Measurements from ENCODE around the gene KDSR.

The KDSR gene

DNA sequence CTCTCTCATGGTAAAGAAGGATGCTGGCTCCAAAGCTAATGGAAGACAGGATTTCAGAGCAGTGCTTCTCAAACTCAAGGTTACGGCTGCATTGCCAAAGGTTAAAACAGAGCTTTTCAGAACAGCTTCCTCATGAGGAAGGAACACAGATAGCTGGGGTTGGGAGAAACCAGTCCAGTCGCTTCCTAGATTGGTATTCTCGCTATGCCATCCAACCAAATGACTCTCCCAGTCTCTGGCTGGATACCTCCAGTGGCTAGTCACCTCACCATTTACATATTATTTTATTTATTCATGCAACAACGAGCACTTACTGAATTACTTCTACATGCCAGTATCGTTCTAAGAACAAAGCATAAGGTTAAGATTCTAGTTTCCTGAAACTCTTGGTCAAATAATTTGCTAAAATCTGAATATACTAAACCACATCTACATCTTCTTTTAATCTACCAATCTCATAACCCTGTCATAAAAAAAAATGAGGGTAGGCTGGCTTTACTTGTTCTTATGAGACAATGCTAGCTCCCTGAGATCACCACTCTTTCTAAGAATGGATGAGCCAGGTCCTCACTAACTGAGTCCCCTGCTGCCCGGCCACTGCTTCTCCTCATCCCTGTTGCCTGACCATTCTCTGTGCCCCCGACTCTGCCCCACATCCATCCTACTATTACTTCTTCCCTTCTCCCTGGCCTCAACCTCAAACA lies 20.4 kb downstream of the KDSR start:
- Histone ChIP-seq H3K4me1 (ENCODE audit: insufficient read depth, low read length) (no peaks in the 10 kb centered on the region), H3K9me3 (ENCODE audit: control insufficient read depth, insufficient read depth, low read length) (no peaks in the 10 kb centered on the region), H3K36me3 (ENCODE audit: insufficient read depth, low read length) (peaks cover 16% of the 10 kb centered on the region), H3K9ac (ENCODE audit: low read depth, low read length) (no peak overlapping the region)

DNA sequence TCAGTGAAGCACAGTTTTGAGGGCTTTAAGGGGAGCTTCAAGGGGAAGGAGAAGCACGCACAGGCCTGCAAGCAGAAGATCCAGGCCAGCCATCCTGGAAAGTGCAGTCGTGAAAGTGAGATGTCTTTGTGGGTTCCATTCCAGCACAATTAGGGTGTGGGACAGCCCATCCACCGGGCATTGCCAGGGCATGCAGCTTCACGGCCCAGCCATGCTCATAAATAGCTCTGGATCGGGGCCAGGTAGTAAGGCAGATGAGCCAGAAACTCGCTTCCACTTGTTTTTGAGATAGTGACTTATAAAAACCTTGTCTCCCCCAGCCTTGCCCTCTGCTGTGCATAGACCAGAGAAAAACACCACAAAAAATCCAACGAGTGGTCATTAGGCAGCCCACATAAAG lies 21.0 kb downstream of the KDSR start:
- peaks cover 12% of the 10 kb centered on the region for H3K36me3 ChIP-seq (ENCODE audit: insufficient read depth, low read length)
- H3K9me3 ChIP-seq (ENCODE audit: control insufficient read depth, insufficient read depth, low read length) = no peaks in the 10 kb centered on the region
- H3K4me1 ChIP-seq (ENCODE audit: insufficient read depth, low read length) = peaks cover under 1% of the 10 kb centered on the region; the same call in 1 of the 2 replicates
- H3K9ac ChIP-seq (ENCODE audit: low read depth, low read length) = no peak overlapping the region

DNA sequence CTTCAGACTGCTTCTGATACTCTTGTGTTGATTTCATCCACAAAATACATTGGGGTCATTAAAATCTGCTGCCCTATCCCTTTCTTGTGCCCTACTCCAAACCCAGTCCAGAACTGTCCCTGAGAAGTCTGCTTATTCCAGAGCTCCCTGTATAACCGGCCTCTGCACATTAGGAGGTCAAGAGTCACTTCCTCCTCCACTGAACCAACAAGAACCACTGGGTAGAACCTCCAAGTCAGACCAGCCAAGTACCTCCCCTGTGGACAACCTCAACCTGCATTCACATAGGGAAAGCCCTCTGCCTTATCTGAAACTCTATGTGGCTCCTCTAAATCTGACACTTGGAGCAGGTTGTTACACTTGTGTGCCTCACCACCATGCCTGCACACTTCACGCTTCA lies 22.1 kb downstream of the KDSR start:
- no peaks in the 10 kb centered on the region for H3K9me3 ChIP-seq (ENCODE audit: control insufficient read depth, insufficient read depth, low read length)
- H3K36me3 ChIP-seq (ENCODE audit: insufficient read depth, low read length) = peaks cover 9% of the 10 kb centered on the region
- no peak overlapping the region for H3K9ac ChIP-seq (ENCODE audit: low read depth, low read length)
- H3K4me1 ChIP-seq (ENCODE audit: insufficient read depth, low read length) = peaks cover 10% of the 10 kb centered on the region

DNA sequence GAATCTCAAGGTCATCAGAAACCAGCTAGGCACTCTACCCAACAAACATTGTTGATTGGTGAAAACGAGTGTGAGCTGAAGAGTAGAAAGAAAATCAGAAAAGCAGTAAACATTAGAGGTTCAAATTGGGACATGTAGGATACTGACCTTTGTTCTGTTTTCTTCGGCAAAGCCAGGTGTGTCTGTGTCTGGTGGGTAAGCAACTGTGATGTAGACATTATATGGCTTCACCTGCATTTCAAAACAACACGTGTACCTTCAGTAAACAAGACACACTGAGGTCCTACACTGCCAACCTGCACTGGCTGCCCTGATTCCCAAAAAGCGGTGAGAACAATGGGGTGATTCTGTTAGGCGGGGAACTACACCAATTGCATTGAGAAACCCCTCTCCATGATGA lies 22.7 kb downstream of the KDSR start:
- H3K4me1 ChIP-seq (ENCODE audit: insufficient read depth, low read length) = peaks cover 15% of the 10 kb centered on the region
- no peaks in the 10 kb centered on the region for H3K9me3 ChIP-seq (ENCODE audit: control insufficient read depth, insufficient read depth, low read length)
- H3K36me3 ChIP-seq (ENCODE audit: insufficient read depth, low read length) = peaks cover 5% of the 10 kb centered on the region; the same call in 1 of the 2 replicates

DNA sequence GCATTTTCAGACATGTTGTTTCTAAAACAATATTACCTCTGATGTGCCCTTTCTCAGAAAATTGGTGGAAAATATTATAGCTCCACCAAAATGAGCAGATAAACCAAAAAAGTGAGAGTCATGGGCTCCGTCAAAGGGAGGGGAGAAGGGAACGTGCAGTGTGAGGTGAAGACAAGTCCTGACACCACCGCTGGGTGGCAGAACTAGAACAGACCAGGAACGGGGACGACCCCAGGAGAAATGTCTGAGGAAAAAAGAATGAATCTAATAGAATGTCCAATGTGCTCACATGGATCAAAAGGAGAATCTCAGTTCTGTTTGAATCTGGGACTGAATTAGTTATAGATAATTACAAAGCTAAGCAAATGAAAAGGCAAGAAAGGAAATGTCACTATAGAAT lies 24.8 kb downstream of the KDSR start:
- H3K9me3 ChIP-seq (ENCODE audit: control insufficient read depth, insufficient read depth, low read length) = no peaks in the 10 kb centered on the region

More for the DNA sequence above, 22.7 kb downstream of the KDSR start:
- no peak overlapping the region for H3K9ac ChIP-seq (ENCODE audit: low read depth, low read length)

DNA sequence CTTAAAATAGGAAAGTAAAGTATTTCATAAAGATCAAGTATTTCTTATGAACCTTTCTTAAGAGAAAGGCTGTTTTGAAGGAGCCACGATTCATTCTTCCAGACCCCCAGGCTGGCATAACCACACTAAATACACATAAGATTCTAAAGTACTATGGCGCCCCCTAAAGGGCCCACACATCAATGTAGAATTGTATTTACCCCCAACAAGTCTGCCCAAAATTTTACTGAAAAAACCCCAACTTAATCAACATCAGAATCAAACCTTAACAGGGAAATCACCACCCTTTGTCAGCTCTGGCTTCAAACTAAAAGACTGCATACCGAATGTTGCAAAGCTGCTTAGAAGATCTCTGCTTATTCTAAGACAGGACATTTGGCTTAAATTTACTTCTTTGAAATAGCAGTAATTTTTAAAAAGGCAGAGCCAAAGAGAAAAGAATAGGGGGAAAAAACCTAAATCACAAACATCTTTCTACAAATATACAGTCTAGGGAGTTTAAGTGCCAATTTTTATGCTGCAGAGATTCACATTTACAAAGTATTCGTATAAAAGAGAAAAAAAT lies 27.0 kb downstream of the KDSR start:
- Histone ChIP-seq H3K4me1 (ENCODE audit: insufficient read depth, low read length) (peaks cover 15% of the 10 kb centered on the region), H3K36me3 (ENCODE audit: insufficient read depth, low read length) (peaks cover 15% of the 10 kb centered on the region; the same call in 1 of the 2 replicates)

More for the DNA sequence above, 24.8 kb downstream of the KDSR start:
- peaks cover 15% of the 10 kb centered on the region for H3K4me1 ChIP-seq (ENCODE audit: insufficient read depth, low read length)
- H3K9ac ChIP-seq (ENCODE audit: low read depth, low read length) = no peak overlapping the region
- H3K36me3 ChIP-seq (ENCODE audit: insufficient read depth, low read length) = peaks cover 9% of the 10 kb centered on the region; the same call in 1 of the 2 replicates

DNA sequence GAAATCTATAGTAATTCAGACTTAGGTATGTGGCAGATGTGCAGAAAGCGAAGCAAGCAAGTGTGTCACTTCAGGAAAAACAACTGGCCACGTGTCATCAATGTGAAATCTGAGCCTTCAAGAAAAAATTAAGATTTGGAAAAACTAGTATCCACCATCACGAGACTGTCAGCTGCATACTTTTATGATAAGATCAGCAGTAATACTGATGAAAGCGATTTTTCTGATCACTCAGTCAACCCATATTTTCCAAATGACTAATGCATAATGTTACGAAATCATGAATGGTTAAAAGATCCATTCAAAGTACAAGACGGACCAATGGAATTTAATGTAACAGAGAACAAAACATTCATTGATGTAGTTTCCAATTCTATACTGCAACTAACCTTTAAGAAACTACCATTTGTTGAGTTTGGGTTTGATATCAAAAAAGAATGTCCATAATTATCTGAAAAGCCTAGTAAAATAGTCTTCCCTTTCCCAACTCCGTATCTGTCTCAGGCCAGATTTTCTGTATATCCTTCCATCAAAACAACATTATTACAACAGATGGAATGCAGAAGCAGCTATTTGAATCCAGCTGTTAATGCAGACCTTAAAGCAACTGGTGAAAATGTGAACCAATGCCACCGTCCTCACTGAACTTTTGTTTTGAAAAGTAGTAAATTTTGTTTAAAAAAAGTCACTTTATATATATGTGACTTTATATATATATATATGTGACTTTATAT lies 30.5 kb downstream of the KDSR start:
- Histone ChIP-seq H3K36me3 (ENCODE audit: insufficient read depth, low read length) (peaks cover 15% of the 10 kb centered on the region; the same call in 1 of the 2 replicates), H3K9me3 (ENCODE audit: control insufficient read depth, insufficient read depth, low read length) (no peaks in the 10 kb centered on the region), H3K4me1 (ENCODE audit: insufficient read depth, low read length) (peaks cover 15% of the 10 kb centered on the region), H3K9ac (ENCODE audit: low read depth, low read length) (no peak overlapping the region)

More for the DNA sequence above, 27.0 kb downstream of the KDSR start:
- H3K9ac ChIP-seq (ENCODE audit: low read depth, low read length) = no peak overlapping the region; the same call in 1 of the 2 replicates
- no peaks in the 10 kb centered on the region for H3K9me3 ChIP-seq (ENCODE audit: control insufficient read depth, insufficient read depth, low read length)

DNA sequence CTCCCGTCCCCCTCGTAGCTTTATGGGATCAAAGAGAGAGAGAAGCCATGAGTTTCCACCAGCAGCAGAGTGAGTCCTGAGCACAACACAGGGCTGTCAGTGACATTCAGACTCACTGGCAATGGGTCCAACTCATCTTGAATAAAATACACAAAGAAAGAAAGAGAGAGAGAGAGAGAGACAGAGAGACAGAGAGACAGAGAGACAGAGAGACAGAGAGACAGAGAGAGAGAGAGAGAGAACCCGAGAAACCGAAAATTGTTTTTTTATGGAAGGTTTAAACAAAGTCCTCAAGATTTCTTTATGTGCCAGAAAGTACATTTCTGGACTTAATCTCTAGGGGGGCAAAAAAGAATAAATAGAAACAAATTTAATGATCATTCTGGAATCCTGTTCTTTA lies 35.9 kb downstream of the KDSR start:
- H3K9me3 ChIP-seq (ENCODE audit: control insufficient read depth, insufficient read depth, low read length) = no peaks in the 10 kb centered on the region
- H3K36me3 ChIP-seq (ENCODE audit: insufficient read depth, low read length) = peaks cover 6% of the 10 kb centered on the region; the same call in 1 of the 2 replicates
- H3K9ac ChIP-seq (ENCODE audit: low read depth, low read length) = no peak overlapping the region
- no peaks in the 10 kb centered on the region for H3K4me1 ChIP-seq (ENCODE audit: insufficient read depth, low read length)

DNA sequence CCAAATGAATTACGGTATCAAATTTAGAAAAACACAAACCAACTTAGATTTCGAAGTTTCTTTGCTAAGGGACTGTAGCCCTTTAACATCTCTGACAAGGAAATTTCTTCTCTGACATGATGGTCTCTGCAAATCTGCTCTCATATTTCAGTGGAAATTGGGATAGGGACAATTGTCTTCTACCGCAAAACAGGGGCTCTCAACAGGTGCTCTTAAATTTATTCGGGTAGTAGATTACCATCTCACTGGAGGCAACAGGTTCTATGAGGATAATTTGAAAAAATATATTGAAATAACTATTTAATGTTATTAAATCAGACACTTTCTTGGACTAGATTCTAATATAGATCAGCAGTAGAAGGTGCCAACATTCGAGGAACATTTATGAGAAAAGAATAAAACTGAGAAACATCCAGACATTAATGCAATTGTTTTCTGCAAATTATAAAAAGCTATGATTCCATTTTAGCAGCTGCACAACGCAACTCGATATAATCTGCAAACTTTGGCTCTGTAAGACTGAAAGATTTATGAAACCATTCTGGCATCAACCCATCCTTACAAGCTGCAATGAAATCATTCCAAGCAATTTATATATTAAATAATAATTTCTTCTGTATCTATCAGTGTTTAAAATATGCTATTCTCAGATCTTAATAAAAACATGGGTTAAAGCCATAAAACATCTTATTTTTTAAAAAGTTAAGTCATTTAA lies 37.4 kb downstream of the KDSR start:
- no peaks in the 10 kb centered on the region for H3K4me1 ChIP-seq (ENCODE audit: insufficient read depth, low read length)
- H3K36me3 ChIP-seq (ENCODE audit: insufficient read depth, low read length) = no peaks in the 10 kb centered on the region; the same call in 1 of the 2 replicates
- no peaks in the 10 kb centered on the region for H3K9me3 ChIP-seq (ENCODE audit: control insufficient read depth, insufficient read depth, low read length)
- H3K9ac ChIP-seq (ENCODE audit: low read depth, low read length) = no peak overlapping the region

DNA sequence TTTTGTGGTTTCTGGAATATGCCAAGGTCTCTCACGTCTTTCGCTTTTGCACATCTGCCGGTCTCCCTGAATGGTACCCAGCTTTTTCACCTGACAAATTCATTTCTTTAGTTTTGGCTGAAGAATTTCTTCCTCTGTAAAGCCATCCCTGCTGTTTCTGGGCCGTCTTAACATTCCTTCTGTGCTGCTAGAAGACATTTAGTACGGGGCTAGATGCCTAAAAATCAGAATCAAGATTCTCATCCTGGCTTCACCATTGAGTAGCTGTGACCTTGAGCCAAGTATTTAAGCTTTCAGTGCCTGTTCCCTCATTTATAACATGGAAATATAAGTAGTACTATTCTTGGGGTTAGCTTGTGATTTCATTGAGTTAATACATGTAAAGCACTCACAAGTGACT lies 41.0 kb downstream of the KDSR start:
- peaks cover 4% of the 10 kb centered on the region for H3K4me1 ChIP-seq (ENCODE audit: insufficient read depth, low read length)
- H3K9me3 ChIP-seq (ENCODE audit: control insufficient read depth, insufficient read depth, low read length) = no peaks in the 10 kb centered on the region
- H3K9ac ChIP-seq (ENCODE audit: low read depth, low read length) = no peak overlapping the region
- H3K36me3 ChIP-seq (ENCODE audit: insufficient read depth, low read length) = no peaks in the 10 kb centered on the region

DNA sequence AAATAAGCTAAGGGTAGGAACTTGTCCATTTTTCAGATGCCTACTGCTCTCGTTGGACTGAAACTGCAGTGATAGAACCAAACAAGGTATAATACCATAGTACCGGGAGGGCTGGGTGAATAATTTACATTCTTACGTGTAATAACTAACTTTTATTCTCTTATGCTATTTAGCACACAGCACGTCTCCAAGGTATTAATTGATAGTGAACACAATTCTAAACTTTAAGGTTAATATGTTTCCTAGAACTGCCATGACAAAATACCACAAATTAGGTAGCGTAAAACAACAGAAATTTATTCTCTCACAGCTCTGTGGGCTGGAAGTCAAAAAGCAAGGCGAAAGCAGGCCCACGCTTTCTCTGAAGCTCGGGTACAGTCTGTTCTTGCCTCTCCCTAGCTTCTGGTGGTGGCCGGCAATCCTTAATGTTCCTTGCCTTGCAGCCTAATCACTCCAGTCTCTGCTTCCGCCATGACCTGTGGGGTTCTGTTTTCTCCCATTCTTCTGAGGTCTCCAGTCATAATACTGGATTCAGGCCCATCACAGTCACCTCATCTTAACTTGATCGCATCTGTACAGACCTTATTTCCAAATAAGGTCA lies 41.8 kb downstream of the KDSR start:
- Histone ChIP-seq H3K36me3 (ENCODE audit: insufficient read depth, low read length) (no peaks in the 10 kb centered on the region), H3K4me1 (ENCODE audit: insufficient read depth, low read length) (peaks cover 4% of the 10 kb centered on the region), H3K9ac (ENCODE audit: low read depth, low read length) (no peak overlapping the region), H3K9me3 (ENCODE audit: control insufficient read depth, insufficient read depth, low read length) (no peaks in the 10 kb centered on the region)

DNA sequence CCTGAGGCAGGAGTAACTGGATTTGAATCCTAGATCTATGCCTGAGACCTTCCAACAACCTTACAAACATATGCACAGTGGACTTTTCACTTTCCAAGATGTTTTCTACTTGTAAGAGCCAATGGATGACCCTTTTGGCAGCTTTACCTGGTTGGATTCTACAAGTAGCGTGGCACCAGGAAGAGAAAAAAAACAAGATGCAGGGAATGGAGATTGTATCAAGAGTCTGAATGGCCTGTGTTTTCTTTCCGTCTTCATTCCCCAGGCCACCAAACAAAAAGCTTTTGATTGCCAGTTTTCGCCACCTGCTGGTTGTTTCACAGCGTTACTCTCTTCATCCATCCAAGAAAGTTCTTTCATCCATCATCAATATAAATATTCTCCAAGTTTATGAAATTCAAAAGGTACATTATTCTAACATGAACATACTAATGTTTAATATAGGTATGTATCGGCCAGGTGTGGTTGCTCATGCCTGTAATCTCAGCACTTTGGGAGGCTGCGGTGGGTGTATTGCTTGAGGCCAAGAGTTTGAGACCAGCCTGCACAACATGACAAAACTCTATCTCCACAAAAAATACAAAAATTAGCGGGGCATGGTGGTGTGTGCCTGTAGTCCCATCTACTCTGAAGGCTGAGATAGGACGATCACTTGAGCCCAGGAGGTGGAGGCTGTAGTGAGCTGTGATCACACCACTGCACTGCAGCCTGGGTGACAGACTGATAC lies 43.9 kb downstream of the KDSR start:
- Histone ChIP-seq H3K9me3 (ENCODE audit: control insufficient read depth, insufficient read depth, low read length) (no peaks in the 10 kb centered on the region), H3K4me1 (ENCODE audit: insufficient read depth, low read length) (peaks cover 4% of the 10 kb centered on the region), H3K36me3 (ENCODE audit: insufficient read depth, low read length) (no peaks in the 10 kb centered on the region), H3K9ac (ENCODE audit: low read depth, low read length) (no peak overlapping the region)

DNA sequence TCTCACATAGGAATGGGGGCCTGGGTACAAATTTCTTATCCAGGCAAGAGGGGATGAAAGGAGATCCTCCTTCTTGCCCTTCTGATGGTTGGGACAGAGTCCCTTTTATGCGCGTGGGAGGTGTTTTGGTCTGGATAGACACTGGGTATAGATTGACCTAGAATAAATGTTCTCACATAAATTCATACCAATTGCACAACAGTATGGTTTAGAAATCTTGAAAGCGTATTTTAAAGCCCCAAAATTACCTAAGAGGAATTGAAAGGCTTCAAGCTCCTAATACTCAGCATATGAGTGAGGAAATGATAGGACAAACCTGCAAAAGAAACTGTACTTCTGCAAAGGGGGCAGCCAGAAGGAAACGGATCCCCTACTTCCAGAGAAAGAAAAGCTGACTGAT lies 44.8 kb downstream of the KDSR start:
- Histone ChIP-seq H3K9ac (ENCODE audit: low read depth, low read length) (no peak overlapping the region), H3K4me1 (ENCODE audit: insufficient read depth, low read length) (peaks cover 4% of the 10 kb centered on the region), H3K36me3 (ENCODE audit: insufficient read depth, low read length) (no peaks in the 10 kb centered on the region), H3K9me3 (ENCODE audit: control insufficient read depth, insufficient read depth, low read length) (no peaks in the 10 kb centered on the region)

Measured in ES-I3 (cell line).